K562 (cell line): ENCODE data around the gene HEPACAM. TPM values are rescaled to one million over a fixed set of nuclear protein-coding genes. Genes with fewer than 3 reads are reported as not detected.

Experiments
- BMI1 ChIP-seq: fragments of 150-350 bp; IDR thresholded peaks from 2 replicates; pipeline ENCODE4 v1.6.1; 2014; ENCODE audit warnings: low read length
- FOXA1 ChIP-seq: fragments of 450-650 bp; IDR thresholded peaks from 2 replicates; pipeline ENCODE4 v1.6.1; 2016; ENCODE audit warnings: mild to moderate bottlenecking, borderline replicate concordance
- HDAC2 ChIP-seq: fragments of 450-650 bp; IDR thresholded peaks from 2 replicates; pipeline ENCODE4 v1.6.1; 2016; ENCODE audit warnings: mild to moderate bottlenecking
- HOMEZ ChIP-seq: fragments of 250-450 bp; sonication (Bioruptor Pico); IDR thresholded peaks from 2 replicates; pipeline ENCODE4 v1.4.0; 2020; ENCODE audit warnings: mild to moderate bottlenecking, moderate library complexity
- MLX ChIP-seq, 2 experiments: fragments of 450-650 bp in 1 of 2; sonication (generic) in 1 of 2; formaldehyde crosslinking; conservative IDR thresholded peaks; 2 replicates each; pipeline versions ENCODE4 v1.4.0 to v1.8.1; 2020 to 2022; ENCODE audit warnings: mild to moderate bottlenecking in 1 of 2, missing genetic modification reagents in 1 of 2
- POLR2A ChIP-seq: fragments of 450-650 bp; conservative IDR thresholded peaks from 2 replicates; pipeline ENCODE4 v1.6.1; 2016
- POLR3G ChIP-seq: IDR thresholded peaks from 2 replicates; pipeline ENCODE4 v1.6.1; 2011; ENCODE audit not compliant: insufficient read length, insufficient replicate concordance; ENCODE audit errors: extremely low read depth
- RFX7 ChIP-seq: fragments of 250-450 bp; sonication (Bioruptor Pico); IDR thresholded peaks from 2 replicates; pipeline ENCODE4 v1.5.1; 2021; ENCODE audit warnings: mild to moderate bottlenecking
- SIN3B ChIP-seq: fragments of 450-650 bp; IDR thresholded peaks from 2 replicates; pipeline ENCODE4 v1.6.1; 2017; ENCODE audit warnings: low read depth, mild to moderate bottlenecking, moderate library complexity
- SMAD2 ChIP-seq: fragments of 150-350 bp; IDR thresholded peaks from 2 replicates; pipeline ENCODE4 v1.6.1; 2014; ENCODE audit warnings: low read depth, mild to moderate bottlenecking, low read length
- TEAD2 ChIP-seq: fragments of 450-650 bp; IDR thresholded peaks from 2 replicates; pipeline ENCODE4 v1.6.1; 2016; ENCODE audit warnings: missing genetic modification characterization, control low read depth, missing compliant biosample characterization
- THRAP3 ChIP-seq: fragments of 450-650 bp; IDR thresholded peaks from 2 replicates; pipeline ENCODE4 v1.6.1; 2016; ENCODE audit warnings: mild to moderate bottlenecking, inconsistent platforms, borderline replicate concordance
- U2AF1 ChIP-seq: fragments of 200-400 bp; formaldehyde crosslinking; optimal IDR thresholded peaks from 2 replicates; pipeline ENCODE3; 2017; ENCODE audit warnings: mild to moderate bottlenecking, low read depth, low read length, moderate library complexity
- WHSC1 ChIP-seq: IDR thresholded peaks from one replicate; pipeline ENCODE4 v1.6.1; 2012; ENCODE audit warnings: low read length, control low read depth, inconsistent platforms
- ZBTB12 ChIP-seq: fragments of 250-450 bp; sonication (Bioruptor Pico); IDR thresholded peaks from 2 replicates; pipeline ENCODE4 v1.4.0; 2020
- ZBTB40 ChIP-seq, 2 experiments: fragments of 450-650 bp in 1 of 2; sonication (generic) in 1 of 2; formaldehyde crosslinking in 1 of 2; IDR thresholded peaks; 2 replicates each; pipeline versions ENCODE4 v1.7.1 to v1.9.0; 2016 to 2022; ENCODE audit warnings: inconsistent platforms in 1 of 2, mild to moderate bottlenecking in 1 of 2, missing genetic modification reagents in 1 of 2
- polyA plus RNA-seq, 8 experiments: library from polyadenylated mRNA; depleted of rRNA in 4 of 8; stranded (reverse) in 5 of 8; unstranded in 3 of 8; fragments of >200 nt; fragmentation: Nextera tagmentation in 2 of 8; fragmentation: Illumina TruSeq in 1 of 8; extraction: Ambion mirVana in 2 of 8; extraction: Trizol in 1 of 8; gene quantifications; 2 replicates each; pipeline versions ENCODE4 v1.2.1 to v1.2.3, GENCODE V29; 2011 to 2014; ENCODE audit warnings: inconsistent platforms in 1 of 8, missing spikeins in 1 of 8
- total RNA-seq, 7 experiments: library from RNA; depleted of rRNA in 6 of 7; stranded (reverse); fragments of >200 nt in 6 of 7; fragmentation: Illumina TruSeq in 2 of 7; extraction: Trizol in 2 of 7; gene quantifications; 2 replicates each; pipeline versions ENCODE4 v1.2.1 to v1.2.3, GENCODE V29; 2011 to 2021; ENCODE audit warnings: low replicate concordance in 1 of 7

HEPACAM gene
- total and polyA plus RNA-seq, 9 of the 15 experiments (the other 6 are each of a cell fraction or from before 2014, with no cell fraction given) = not detected

GRCh38 chr11:124875943-124876817 is 59.7 kb downstream of the HEPACAM start (continued):
- TF ChIP-seq ZBTB40 (IDR thresholded peaks at IDR 0.05) (peak; percentile 67), ZBTB40 (CRISPR knock-in tag; IDR thresholded peaks at IDR 0.05) (no peak), BMI1 (no peak), RFX7 (CRISPR knock-in tag) (no peak), POLR2A (peak; percentile 67), ZBTB12 (CRISPR knock-in tag) (no peak), SMAD2 (no peak), HOMEZ (no peak), MLX (CRISPR knock-in tag; conservative IDR thresholded peaks at IDR 0.05) (no peak), TEAD2 (tag) (no peak), FOXA1 (no peak), HDAC2 (no peak), SIN3B (no peak), WHSC1 (no peak), U2AF1 (no peak), THRAP3 (no peak), POLR3G (no peak)
